HepG2 (cell line): ENCODE data around the gene SPATA13. TPM values are rescaled to one million over a fixed set of nuclear protein-coding genes. Genes with fewer than 3 reads are reported as not detected.

Experiments used
- ATAC-seq: fragments of 200-7000 bp; cut with Tn5 transposase; 3 replicates; pipeline ENCODE4 v1.9.1; 2020; ENCODE audit warnings: mild to moderate bottlenecking, moderate library complexity
- BruUV-seq: library from RNA; stranded (reverse); fragments of 400-500 nt; replicated peaks from 2 replicates; lab custom pipeline; 2021; lab: Mats Ljungman, UMichigan
- CTCF ChIA-PET: fragments of 300-600 bp; formaldehyde crosslinking; extraction: SDS; loops from one replicate; lab custom pipeline; 2021; ENCODE audit warnings: low total read pairs, inconsistent platforms, low intra/inter-chr PET ratio; lab: Yijun Ruan, JAX
- POLR2A ChIA-PET: fragments of 350-600 bp; sonication (Branson Sonifier 250); formaldehyde crosslinking; loops from one replicate; lab custom pipeline; 2020; ENCODE audit warnings: antibody characterized with exemption, inconsistent platforms; lab: Yijun Ruan, JAX
- DNase-seq: peaks from one replicate; pipeline ENCODE4 v3.0.0-alpha.2; 2015; ENCODE audit warnings: low spot score
- FAIRE-seq: peaks from 3 replicates; lab custom pipeline; 2011; peaks lifted over from hg19 to GRCh38; lab: Jason Lieb, UNC
- H2AFZ ChIP-seq: one replicate; pipeline ENCODE4 v1.6.1; 2011; ENCODE audit warnings: low read length, inconsistent platforms
- H3K27ac ChIP-seq: fragments of 300-600 bp; 3 replicates; pipeline ENCODE4 v1.8.0; 2011; ENCODE audit warnings: mixed run types, mild to moderate bottlenecking, mixed read lengths, low read length, inconsistent platforms; ENCODE audit not compliant: insufficient read depth; ENCODE audit errors: extremely low read length
- H3K27me3 ChIP-seq, 2 experiments: fragments of 200-600 bp in 1 of 2; 2 replicates in 1 of 2; 3 replicates in 1 of 2; pipeline versions ENCODE4 v1.6.0 to v1.8.0; 2011; ENCODE audit warnings: low read length in 2 of 2, mild to moderate bottlenecking in 2 of 2, moderate library complexity in 2 of 2, inconsistent platforms in 1 of 2; ENCODE audit not compliant: insufficient read depth in 2 of 2, control insufficient read depth in 1 of 2
- H3K36me3 ChIP-seq, 2 experiments: fragments of 200-600 bp in 1 of 2; replicated peaks in 1 of 2; 2 replicates in 1 of 2; 3 replicates in 1 of 2; pipeline versions ENCODE4 v1.5.1 to v1.8.0; 2011; ENCODE audit warnings: low read length in 2 of 2, inconsistent platforms in 1 of 2; ENCODE audit not compliant: insufficient read depth in 2 of 2, control insufficient read depth in 1 of 2
- H3K4me1 ChIP-seq: 2 replicates; pipeline ENCODE4 v1.5.1; 2012; ENCODE audit warnings: low read length, inconsistent platforms; ENCODE audit not compliant: insufficient read depth
- H3K4me2 ChIP-seq: 2 replicates; pipeline ENCODE4 v1.6.0; 2011; ENCODE audit warnings: low read depth, low read length, inconsistent platforms
- H3K4me3 ChIP-seq, 3 experiments: fragments of 200-600 bp in 1 of 3; sonication (generic), shearing (Covaris generic) in 1 of 3; replicated peaks in 1 of 3; 2 replicates each; pipeline ENCODE4 v1.5.1; 2011 to 2016; ENCODE audit warnings: low read length in 3 of 3, inconsistent platforms in 2 of 3, low read depth in 2 of 3, mild to moderate bottlenecking in 2 of 3, control low read depth in 1 of 3, mixed read lengths in 1 of 3; ENCODE audit not compliant: insufficient read depth in 1 of 3
- H3K79me2 ChIP-seq: one replicate; pipeline ENCODE4 v1.6.1; 2011; ENCODE audit warnings: low read length, inconsistent platforms; ENCODE audit not compliant: insufficient read depth
- H3K9ac ChIP-seq: 2 replicates; pipeline ENCODE4 v1.6.0; 2011; ENCODE audit warnings: mild to moderate bottlenecking, low read depth, low read length, inconsistent platforms; ENCODE audit not compliant: insufficient read depth
- H3K9me3 ChIP-seq: 2 replicates; pipeline ENCODE4 v1.5.1; 2012; ENCODE audit warnings: mild to moderate bottlenecking, low read length
- H4K20me1 ChIP-seq: 2 replicates; pipeline ENCODE4 v1.6.0; 2011; ENCODE audit warnings: inconsistent platforms, mild to moderate bottlenecking, low read length, moderate library complexity; ENCODE audit not compliant: insufficient read depth
- ATF2 ChIP-seq: sonication (generic); formaldehyde crosslinking; IDR thresholded peaks from 2 replicates; pipeline ENCODE4 v1.4.0; 2020; ENCODE audit warnings: missing genetic modification reagents
- CCDC6 ChIP-seq: sonication (generic); formaldehyde crosslinking; IDR thresholded peaks from 2 replicates; pipeline ENCODE4 v1.8.1; 2022; ENCODE audit warnings: mild to moderate bottlenecking, missing genetic modification reagents, moderate library complexity
- CREBL2 ChIP-seq: sonication (generic); formaldehyde crosslinking; IDR thresholded peaks from 2 replicates; pipeline ENCODE4 v1.8.1; 2023; ENCODE audit warnings: missing genetic modification reagents, mild to moderate bottlenecking, borderline replicate concordance
- DRAP1 ChIP-seq: IDR thresholded peaks from 2 replicates; pipeline ENCODE4 v1.6.1; 2016; ENCODE audit warnings: missing genetic modification reagents, missing compliant biosample characterization
- FIP1L1 ChIP-seq: fragments of 200-400 bp; formaldehyde crosslinking; IDR thresholded peaks from 2 replicates; pipeline ENCODE4 v1.6.1; 2018; ENCODE audit warnings: low read depth, mild to moderate bottlenecking, low read length, moderate library complexity, borderline replicate concordance; ENCODE audit not compliant: insufficient read depth
- HHEX ChIP-seq: IDR thresholded peaks from 2 replicates; pipeline ENCODE4 v1.6.1; 2016; ENCODE audit warnings: control low read depth
- KDM5A ChIP-seq: fragments of 200-600 bp; sonication (generic); IDR thresholded peaks from 2 replicates; pipeline ENCODE4 v1.7.0; 2018; ENCODE audit warnings: antibody characterized with exemption, mild to moderate bottlenecking, low read length, borderline replicate concordance
- KLF13 ChIP-seq: sonication (generic); formaldehyde crosslinking; IDR thresholded peaks from 2 replicates; pipeline ENCODE4 v1.4.0; 2020; ENCODE audit warnings: mild to moderate bottlenecking, missing genetic modification reagents
- MTA1 ChIP-seq: sonication (generic); formaldehyde crosslinking; IDR thresholded peaks from 2 replicates; pipeline ENCODE4 v1.4.0; 2020; ENCODE audit warnings: missing genetic modification reagents, mild to moderate bottlenecking, borderline replicate concordance
- MXD1 ChIP-seq: sonication (generic); formaldehyde crosslinking; IDR thresholded peaks from 2 replicates; pipeline ENCODE4 v1.4.0; 2020; ENCODE audit warnings: mild to moderate bottlenecking, missing genetic modification reagents
- PHF21A ChIP-seq: sonication (generic); formaldehyde crosslinking; IDR thresholded peaks from 2 replicates; pipeline ENCODE4 v1.5.0; 2020; ENCODE audit warnings: mild to moderate bottlenecking, missing genetic modification reagents
- TAF15 ChIP-seq: fragments of 200-400 bp; formaldehyde crosslinking; IDR thresholded peaks from one replicate; pipeline ENCODE4 v1.6.1; 2018; ENCODE audit warnings: mild to moderate bottlenecking, low read depth, low read length; ENCODE audit not compliant: poor library complexity, severe bottlenecking
- U2AF1 ChIP-seq: fragments of 200-400 bp; formaldehyde crosslinking; optimal IDR thresholded peaks from 2 replicates; pipeline ENCODE3; 2017; ENCODE audit warnings: mild to moderate bottlenecking, low read depth, low read length
- ZFP36L2 ChIP-seq: sonication (generic); formaldehyde crosslinking; IDR thresholded peaks from 2 replicates; pipeline ENCODE4 v1.4.0; 2020; ENCODE audit warnings: missing genetic modification reagents
- ZMYM4 ChIP-seq: sonication (generic); formaldehyde crosslinking; IDR thresholded peaks from 2 replicates; pipeline ENCODE4 v1.8.1; 2023; ENCODE audit warnings: mild to moderate bottlenecking, missing genetic modification reagents
- ZNF280B ChIP-seq: sonication (generic); formaldehyde crosslinking; IDR thresholded peaks from 2 replicates; pipeline ENCODE4 v1.5.0; 2020; ENCODE audit warnings: missing genetic modification reagents, mild to moderate bottlenecking, borderline replicate concordance
- ZNF382 ChIP-seq: sonication (generic); formaldehyde crosslinking; IDR thresholded peaks from 2 replicates; pipeline ENCODE4 v1.5.0; 2020; ENCODE audit warnings: missing genetic modification reagents, mild to moderate bottlenecking, borderline replicate concordance
- ZNF496 ChIP-seq: sonication (generic); formaldehyde crosslinking; IDR thresholded peaks from 2 replicates; pipeline ENCODE4 v1.8.1; 2023; ENCODE audit warnings: mild to moderate bottlenecking, moderate library complexity, missing genetic modification reagents; ENCODE audit not compliant: insufficient replicate concordance
- WGBS: methylation state at CpG from one replicate; pipeline ENCODE4 v1.1.6; 2017; ENCODE audit warnings: low lambda C conversion rate; 5-methylcytosine and 5-hydroxymethylcytosine counted together
- in situ Hi-C: cut with HindIII; loops from 2 replicates; pipeline ENCODE4 v1.10.0; 2017; ENCODE audit warnings: low pct_unique_long_range_greater_than_20kb; ENCODE audit not compliant: extremely low pct_ligation_motif_present
- intact Hi-C: fragments of 100-400 bp; cut with micrococcal nuclease; formaldehyde crosslinking; loops from one replicate; pipeline ENCODE4 v1.10.0; 2022; ENCODE audit not compliant: unreplicated experiment
- polyA plus RNA-seq, 8 experiments: library from polyadenylated mRNA; depleted of rRNA in 3 of 8; stranded (reverse) in 7 of 8; unstranded in 1 of 8; fragments of >200 nt; fragmentation: Illumina TruSeq in 4 of 8; extraction: Trizol in 4 of 8; gene quantifications; 2 replicates each; pipeline versions ENCODE4 v1.2.1 to v1.2.3, GENCODE V29; 2011 to 2016; ENCODE audit warnings: low read depth in 4 of 8, missing spikeins in 1 of 8, mixed read lengths in 1 of 8; ENCODE audit not compliant: insufficient read depth in 1 of 8
- total RNA-seq, 5 experiments: library from RNA; depleted of rRNA; stranded (reverse); fragments of >200 nt; fragmentation: Illumina TruSeq; extraction: Trizol; gene quantifications; 2 replicates each; pipeline ENCODE4 v1.2.3, GENCODE V29; 2016; ENCODE audit warnings: low read depth in 1 of 5

The SPATA13 gene
- total and polyA plus RNA-seq, 2 of the 13 experiments (the other 11 are each of a cell fraction or from before 2014, with no cell fraction given): 11.3 to 14.2 TPM

GRCh38 chr13:24288870-24289269 is 128.3 kb downstream of the SPATA13 start (continued):
- TF ChIP-seq ZNF280B (CRISPR knock-in tag) (no peak), KLF13 (no peak), ZMYM4 (CRISPR knock-in tag) (no peak), FIP1L1 (no peak), U2AF1 (no peak)

GRCh38 chr13:24290280-24290932 is 129.9 kb downstream of the SPATA13 start:
- Histone ChIP-seq H3K27ac (no peak overlapping the region), H3K79me2 (no peaks in the 10 kb centered on the region), H3K4me2 (no peak overlapping the region), H3K4me3 (no peak overlapping the region), H3K4me1 (no peaks in the 10 kb centered on the region), H2AFZ (no peak overlapping the region), H3K9me3 (no peaks in the 10 kb centered on the region), H3K27me3 (no peaks in the 10 kb centered on the region), H3K9ac (no peak overlapping the region), H3K36me3 (peaks cover 36 to 81% of the 10 kb centered on the region in 2 experiments), H4K20me1 (no peaks in the 10 kb centered on the region)
- BruUV-seq: no TSS peak
- no peak for TF ChIP-seq ZFP36L2 (CRISPR knock-in tag)
- no peak for TF ChIP-seq MXD1
- no peak for TF ChIP-seq MTA1 (CRISPR knock-in tag)
- TF ChIP-seq HHEX (CRISPR knock-in tag): no peak
- TF ChIP-seq CREBL2: no peak
- no peak for TF ChIP-seq ZNF382
- no peak for TF ChIP-seq CCDC6 (CRISPR knock-in tag)
- TF ChIP-seq KDM5A: no peak
- TF ChIP-seq PHF21A (CRISPR knock-in tag): no peak
- TF ChIP-seq ZNF496: no peak
- no peak for TF ChIP-seq DRAP1 (CRISPR knock-in tag)
- no peak for TF ChIP-seq ATF2 (CRISPR knock-in tag)
- no peak for TF ChIP-seq TAF15
- CTCF ChIA-PET: no interaction called here
- ATAC-seq (no peak), DNase-seq (no peak), FAIRE-seq (no peak)
- 97% methylated on average over 15 of the region's 20 CpGs for WGBS
- POLR2A ChIA-PET: no interaction called here
- intact Hi-C loops: no loop called here
- in situ Hi-C loops: no loop called here
